ENCODE data around the gene ABCB8. TPM values are rescaled to one million over a fixed set of nuclear protein-coding genes. Genes with fewer than 3 reads are reported as not detected.

The ABCB8 gene
- total RNA-seq, 1 donor = 35.4 TPM

GRCh38 chr7:151003572-151003971, 24.7 kb upstream of the ABCB8 start:
- DNase-seq (ENCODE audit: low read depth) = no peak

DNA sequence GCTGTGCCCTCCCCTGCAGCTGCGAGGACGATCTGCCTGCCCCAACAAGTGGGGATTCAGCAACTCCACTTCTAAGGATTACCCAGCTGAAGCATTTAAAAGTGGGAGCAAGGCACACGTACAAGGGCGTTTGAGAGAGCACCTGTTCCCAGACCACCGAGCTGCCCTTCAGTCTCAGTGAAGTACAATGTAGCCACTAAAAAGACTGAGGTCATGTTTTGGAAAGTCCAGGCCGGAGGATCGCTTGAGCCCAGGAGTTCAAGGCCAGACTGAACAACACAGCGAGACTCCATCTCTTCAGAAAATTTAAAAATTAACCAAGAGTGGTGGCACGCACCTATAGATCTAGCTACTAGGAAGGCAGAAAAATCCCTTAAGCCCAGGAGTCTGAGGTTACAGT, 22.7 kb upstream of the ABCB8 start:
- TF ChIP-seq CTCF (IDR thresholded peaks at IDR 0.05; ENCODE audit: insufficient read depth, low read depth, low read length) = no peak
- DNase-seq (ENCODE audit: low read depth) = no peak
- H3K4me3 ChIP-seq (ENCODE audit: low read depth, low read length) = no peak overlapping the region

More at GRCh38 chr7:151003572-151003971, 24.7 kb upstream of the ABCB8 start:
- H3K4me3 ChIP-seq (ENCODE audit: low read depth, low read length) = no peak overlapping the region
- TF ChIP-seq CTCF (IDR thresholded peaks at IDR 0.05; ENCODE audit: insufficient read depth, low read depth, low read length) = no peak

GRCh38 chr7:151006590-151007300, 21.5 kb upstream of the ABCB8 start:
- no peak overlapping the region for H3K4me3 ChIP-seq (ENCODE audit: low read depth, low read length)
- no peak for DNase-seq (ENCODE audit: low read depth)
- TF ChIP-seq CTCF (IDR thresholded peaks at IDR 0.05; ENCODE audit: insufficient read depth, low read depth, low read length) = no peak

GRCh38 chr7:151007469-151007898, 20.8 kb upstream of the ABCB8 start:
- H3K4me3 ChIP-seq (ENCODE audit: low read depth, low read length) = no peak overlapping the region
- TF ChIP-seq CTCF (IDR thresholded peaks at IDR 0.05; ENCODE audit: insufficient read depth, low read depth, low read length) = no peak
- DNase-seq (ENCODE audit: low read depth) = no peak

DNA sequence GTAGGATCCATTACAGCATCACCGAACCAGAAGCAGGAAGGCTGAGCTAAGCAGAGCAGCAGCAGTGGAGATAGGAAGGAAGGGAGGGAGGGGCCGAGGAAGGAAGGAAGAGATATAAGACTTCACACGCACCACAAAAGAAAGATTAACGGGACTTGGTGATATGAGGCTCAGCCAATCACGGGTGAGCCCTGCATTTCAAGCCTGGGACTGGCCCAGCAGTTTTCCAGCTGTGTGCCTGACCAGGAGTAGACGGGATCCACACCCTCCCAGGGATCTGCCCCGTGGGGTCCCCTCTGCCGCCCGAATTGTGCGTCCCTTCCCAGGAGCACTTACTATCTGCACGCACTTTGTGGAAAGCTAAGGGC, 20.1 kb upstream of the ABCB8 start:
- DNase-seq (ENCODE audit: low read depth) = peak; percentile 77
- no peak for TF ChIP-seq CTCF (IDR thresholded peaks at IDR 0.05; ENCODE audit: insufficient read depth, low read depth, low read length)
- peak overlapping the region; percentile 46 for H3K4me3 ChIP-seq (ENCODE audit: low read depth, low read length)

GRCh38 chr7:151008511-151009323, 19.5 kb upstream of the ABCB8 start:
- peak; percentile 80 for TF ChIP-seq CTCF (IDR thresholded peaks at IDR 0.05; ENCODE audit: insufficient read depth, low read depth, low read length)
- DNase-seq (ENCODE audit: low read depth) = peak; percentile 60
- H3K4me3 ChIP-seq (ENCODE audit: low read depth, low read length) = peak overlapping the region; percentile 46

All from fibroblast of villous mesenchyme (primary cell).